HepG2 (cell line): ENCODE measurements around the gene EGR4.

Experiments
- CEBPB ChIP-seq: IDR thresholded peaks from 2 replicates; pipeline ENCODE4 v1.6.1; 2011; ENCODE audit warnings: low read depth, low read length, improper control_type of control experiment, borderline replicate concordance
- FOSL1 ChIP-seq: sonication (generic); formaldehyde crosslinking; IDR thresholded peaks from 2 replicates; pipeline ENCODE4 v1.9.0; 2021; ENCODE audit warnings: missing genetic modification reagents, borderline replicate concordance
- MAFF ChIP-seq: IDR thresholded peaks from 2 replicates; pipeline ENCODE4 v1.6.1; 2011; ENCODE audit warnings: low read depth, low read length, improper control_type of control experiment
- MZF1 ChIP-seq: sonication (generic); formaldehyde crosslinking; IDR thresholded peaks from 2 replicates; pipeline ENCODE4 v1.8.1; 2023; ENCODE audit warnings: mild to moderate bottlenecking, missing genetic modification reagents, borderline replicate concordance
- TCF7L2 ChIP-seq: IDR thresholded peaks from 2 replicates; pipeline ENCODE4 v1.6.1; 2011; ENCODE audit warnings: mild to moderate bottlenecking, low read depth, low read length, moderate library complexity
- ZNF589 ChIP-seq: sonication (generic); formaldehyde crosslinking; conservative IDR thresholded peaks from 2 replicates; pipeline ENCODE4 v1.8.0; 2022; ENCODE audit warnings: mild to moderate bottlenecking, moderate library complexity, missing genetic modification reagents
- TF ChIP-seq, protein P1 (sequence below): sonication (generic); formaldehyde crosslinking; conservative IDR thresholded peaks from 2 replicates; pipeline ENCODE4 v1.5.0; 2020; ENCODE audit warnings: missing genetic modification reagents
- TF ChIP-seq, protein P2 (sequence below): sonication (generic); formaldehyde crosslinking; IDR thresholded peaks from 2 replicates; pipeline ENCODE4 v1.4.0; 2020; ENCODE audit warnings: low read depth, mild to moderate bottlenecking, missing genetic modification reagents
- TF ChIP-seq, protein P3 (sequence below): sonication (generic); formaldehyde crosslinking; IDR thresholded peaks from 2 replicates; pipeline ENCODE4 v1.5.0; 2020; ENCODE audit warnings: mild to moderate bottlenecking, missing genetic modification reagents, moderate library complexity
- TF ChIP-seq, protein P4 (sequence below): sonication (generic); formaldehyde crosslinking; IDR thresholded peaks from 2 replicates; pipeline ENCODE4 v1.8.0; 2022; ENCODE audit warnings: mild to moderate bottlenecking, missing genetic modification reagents; ENCODE audit not compliant: insufficient replicate concordance

DNA sequence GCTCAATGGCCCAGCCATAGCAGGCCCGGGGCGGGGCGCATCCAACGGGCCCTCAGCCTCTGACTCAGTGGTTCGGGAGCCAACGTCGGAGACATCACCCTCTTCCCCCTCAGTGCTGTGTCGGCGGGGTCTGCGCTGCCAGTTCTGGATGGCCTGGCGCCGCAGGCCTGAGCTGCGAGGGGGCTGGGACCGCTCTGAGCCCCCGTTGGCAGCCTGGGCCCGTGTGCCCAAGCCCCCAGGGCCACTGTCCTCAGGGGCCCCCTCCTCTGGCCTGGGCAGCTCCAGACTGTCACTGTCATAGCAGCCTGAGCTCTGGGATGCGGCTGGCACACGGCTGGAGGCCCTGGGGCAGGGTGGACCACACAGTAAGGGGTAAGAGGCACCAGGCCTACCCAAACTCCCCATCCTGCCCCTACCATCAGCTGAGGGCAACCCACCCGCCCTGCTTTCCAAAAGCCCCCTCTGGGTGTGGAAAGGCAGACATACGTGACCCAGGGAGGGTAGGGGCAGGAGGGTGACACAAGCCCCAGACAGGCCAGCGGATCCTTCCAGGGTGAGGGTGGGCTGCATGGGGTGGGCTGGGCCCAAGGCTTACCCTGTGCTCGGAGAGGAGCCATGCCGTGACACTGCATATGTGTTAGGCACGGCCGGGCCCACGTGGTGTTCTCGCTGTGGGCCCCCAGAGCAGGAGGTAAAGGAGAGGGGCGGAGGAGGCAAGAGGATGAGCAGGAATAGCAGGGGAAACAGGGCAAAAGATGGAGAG, 27.9 kb downstream of the EGR4 start:
- TF ChIP-seq, protein P1, sequence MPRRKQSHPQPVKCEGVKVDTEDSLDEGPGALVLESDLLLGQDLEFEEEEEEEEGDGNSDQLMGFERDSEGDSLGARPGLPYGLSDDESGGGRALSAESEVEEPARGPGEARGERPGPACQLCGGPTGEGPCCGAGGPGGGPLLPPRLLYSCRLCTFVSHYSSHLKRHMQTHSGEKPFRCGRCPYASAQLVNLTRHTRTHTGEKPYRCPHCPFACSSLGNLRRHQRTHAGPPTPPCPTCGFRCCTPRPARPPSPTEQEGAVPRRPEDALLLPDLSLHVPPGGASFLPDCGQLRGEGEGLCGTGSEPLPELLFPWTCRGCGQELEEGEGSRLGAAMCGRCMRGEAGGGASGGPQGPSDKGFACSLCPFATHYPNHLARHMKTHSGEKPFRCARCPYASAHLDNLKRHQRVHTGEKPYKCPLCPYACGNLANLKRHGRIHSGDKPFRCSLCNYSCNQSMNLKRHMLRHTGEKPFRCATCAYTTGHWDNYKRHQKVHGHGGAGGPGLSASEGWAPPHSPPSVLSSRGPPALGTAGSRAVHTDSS (CRISPR knock-in tag), result no peak
- TF ChIP-seq, protein P2, sequence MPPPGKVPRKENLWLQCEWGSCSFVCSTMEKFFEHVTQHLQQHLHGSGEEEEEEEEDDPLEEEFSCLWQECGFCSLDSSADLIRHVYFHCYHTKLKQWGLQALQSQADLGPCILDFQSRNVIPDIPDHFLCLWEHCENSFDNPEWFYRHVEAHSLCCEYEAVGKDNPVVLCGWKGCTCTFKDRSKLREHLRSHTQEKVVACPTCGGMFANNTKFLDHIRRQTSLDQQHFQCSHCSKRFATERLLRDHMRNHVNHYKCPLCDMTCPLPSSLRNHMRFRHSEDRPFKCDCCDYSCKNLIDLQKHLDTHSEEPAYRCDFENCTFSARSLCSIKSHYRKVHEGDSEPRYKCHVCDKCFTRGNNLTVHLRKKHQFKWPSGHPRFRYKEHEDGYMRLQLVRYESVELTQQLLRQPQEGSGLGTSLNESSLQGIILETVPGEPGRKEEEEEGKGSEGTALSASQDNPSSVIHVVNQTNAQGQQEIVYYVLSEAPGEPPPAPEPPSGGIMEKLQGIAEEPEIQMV (CRISPR knock-in tag), result no peak
- no peak for TF ChIP-seq FOSL1
- TF ChIP-seq MAFF, result no peak
- TF ChIP-seq ZNF589 (CRISPR knock-in tag), result no peak
- TF ChIP-seq, protein P3, sequence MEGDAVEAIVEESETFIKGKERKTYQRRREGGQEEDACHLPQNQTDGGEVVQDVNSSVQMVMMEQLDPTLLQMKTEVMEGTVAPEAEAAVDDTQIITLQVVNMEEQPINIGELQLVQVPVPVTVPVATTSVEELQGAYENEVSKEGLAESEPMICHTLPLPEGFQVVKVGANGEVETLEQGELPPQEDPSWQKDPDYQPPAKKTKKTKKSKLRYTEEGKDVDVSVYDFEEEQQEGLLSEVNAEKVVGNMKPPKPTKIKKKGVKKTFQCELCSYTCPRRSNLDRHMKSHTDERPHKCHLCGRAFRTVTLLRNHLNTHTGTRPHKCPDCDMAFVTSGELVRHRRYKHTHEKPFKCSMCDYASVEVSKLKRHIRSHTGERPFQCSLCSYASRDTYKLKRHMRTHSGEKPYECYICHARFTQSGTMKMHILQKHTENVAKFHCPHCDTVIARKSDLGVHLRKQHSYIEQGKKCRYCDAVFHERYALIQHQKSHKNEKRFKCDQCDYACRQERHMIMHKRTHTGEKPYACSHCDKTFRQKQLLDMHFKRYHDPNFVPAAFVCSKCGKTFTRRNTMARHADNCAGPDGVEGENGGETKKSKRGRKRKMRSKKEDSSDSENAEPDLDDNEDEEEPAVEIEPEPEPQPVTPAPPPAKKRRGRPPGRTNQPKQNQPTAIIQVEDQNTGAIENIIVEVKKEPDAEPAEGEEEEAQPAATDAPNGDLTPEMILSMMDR (CRISPR knock-in tag), result no peak
- TF ChIP-seq MZF1 (CRISPR knock-in tag), result no peak
- no peak for TF ChIP-seq TCF7L2
- TF ChIP-seq CEBPB, result no peak
- TF ChIP-seq, protein P4, sequence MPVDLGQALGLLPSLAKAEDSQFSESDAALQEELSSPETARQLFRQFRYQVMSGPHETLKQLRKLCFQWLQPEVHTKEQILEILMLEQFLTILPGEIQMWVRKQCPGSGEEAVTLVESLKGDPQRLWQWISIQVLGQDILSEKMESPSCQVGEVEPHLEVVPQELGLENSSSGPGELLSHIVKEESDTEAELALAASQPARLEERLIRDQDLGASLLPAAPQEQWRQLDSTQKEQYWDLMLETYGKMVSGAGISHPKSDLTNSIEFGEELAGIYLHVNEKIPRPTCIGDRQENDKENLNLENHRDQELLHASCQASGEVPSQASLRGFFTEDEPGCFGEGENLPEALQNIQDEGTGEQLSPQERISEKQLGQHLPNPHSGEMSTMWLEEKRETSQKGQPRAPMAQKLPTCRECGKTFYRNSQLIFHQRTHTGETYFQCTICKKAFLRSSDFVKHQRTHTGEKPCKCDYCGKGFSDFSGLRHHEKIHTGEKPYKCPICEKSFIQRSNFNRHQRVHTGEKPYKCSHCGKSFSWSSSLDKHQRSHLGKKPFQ (CRISPR knock-in tag), result no peak
